Measurements from ENCODE around the gene CAMTA1. TPM values are rescaled to one million over a fixed set of nuclear protein-coding genes. Genes with fewer than 3 reads are reported as not detected.

CAMTA1 gene
- total and polyA plus RNA-seq, 4 donors = 48.1 to 140 (median 52.3) TPM

DNA sequence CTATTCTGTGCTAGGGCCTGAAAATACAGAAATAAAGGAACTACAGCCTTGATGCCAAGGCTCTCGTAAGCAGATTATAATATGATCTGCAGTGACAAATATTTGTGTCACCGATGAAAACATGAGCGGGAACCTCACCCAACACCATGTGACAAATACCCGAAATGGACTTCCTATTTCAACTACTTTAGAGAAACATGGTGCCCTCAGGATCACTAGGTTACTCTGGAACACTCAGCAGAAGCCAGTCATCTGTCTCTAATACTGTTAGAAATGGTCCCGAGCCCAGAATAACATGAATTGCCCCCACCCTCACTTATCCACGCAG is 985.4 kb downstream of the CAMTA1 start:
- H3K4me3 ChIP-seq = peak overlapping the region; percentile 54
- H3K36me3 ChIP-seq (ENCODE audit: control insufficient read depth in 4 of 4, insufficient read depth in 4 of 4, low read length in 4 of 4) = peaks cover 3 to 5% (median 4%) of the 10 kb centered on the region in 4 donors
- H3K9me3 ChIP-seq (ENCODE audit: control insufficient read depth in 4 of 4, insufficient read depth in 3 of 4, low read length in 3 of 4) = no peaks in the 10 kb centered on the region
- peak overlapping the region; percentile 93 to 98 for H3K27ac ChIP-seq (ENCODE audit: low read depth in 1 of 2, low read length in 1 of 2)
- 2 to 6% methylated on average over 6 of the region's 6 CpGs for WGBS, 2 donors
- H3K9ac ChIP-seq (ENCODE audit: insufficient read depth in 1 of 2, low read length in 2 of 2) = peak overlapping the region in 1 of 2 donors; percentile 24
- H3K4me1 ChIP-seq (ENCODE audit: control insufficient read depth in 5 of 5, insufficient read depth in 5 of 5, low read length in 5 of 5) = peaks cover 3 to 12% (median 5%) of the 10 kb centered on the region in 5 donors
- TF ChIP-seq, protein P1, sequence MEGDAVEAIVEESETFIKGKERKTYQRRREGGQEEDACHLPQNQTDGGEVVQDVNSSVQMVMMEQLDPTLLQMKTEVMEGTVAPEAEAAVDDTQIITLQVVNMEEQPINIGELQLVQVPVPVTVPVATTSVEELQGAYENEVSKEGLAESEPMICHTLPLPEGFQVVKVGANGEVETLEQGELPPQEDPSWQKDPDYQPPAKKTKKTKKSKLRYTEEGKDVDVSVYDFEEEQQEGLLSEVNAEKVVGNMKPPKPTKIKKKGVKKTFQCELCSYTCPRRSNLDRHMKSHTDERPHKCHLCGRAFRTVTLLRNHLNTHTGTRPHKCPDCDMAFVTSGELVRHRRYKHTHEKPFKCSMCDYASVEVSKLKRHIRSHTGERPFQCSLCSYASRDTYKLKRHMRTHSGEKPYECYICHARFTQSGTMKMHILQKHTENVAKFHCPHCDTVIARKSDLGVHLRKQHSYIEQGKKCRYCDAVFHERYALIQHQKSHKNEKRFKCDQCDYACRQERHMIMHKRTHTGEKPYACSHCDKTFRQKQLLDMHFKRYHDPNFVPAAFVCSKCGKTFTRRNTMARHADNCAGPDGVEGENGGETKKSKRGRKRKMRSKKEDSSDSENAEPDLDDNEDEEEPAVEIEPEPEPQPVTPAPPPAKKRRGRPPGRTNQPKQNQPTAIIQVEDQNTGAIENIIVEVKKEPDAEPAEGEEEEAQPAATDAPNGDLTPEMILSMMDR (IDR thresholded peaks at IDR 0.05; ENCODE audit: control extremely low read depth, extremely low read depth) = no peak
- no peaks in the 10 kb centered on the region for H3K27me3 ChIP-seq (ENCODE audit: control insufficient read depth in 3 of 3, insufficient read depth in 3 of 3, low read length in 2 of 3)
- no peak for DNase-seq
- peak; percentile 12 for ATAC-seq (ENCODE audit: insufficient read depth, low FRiP score)

DNA sequence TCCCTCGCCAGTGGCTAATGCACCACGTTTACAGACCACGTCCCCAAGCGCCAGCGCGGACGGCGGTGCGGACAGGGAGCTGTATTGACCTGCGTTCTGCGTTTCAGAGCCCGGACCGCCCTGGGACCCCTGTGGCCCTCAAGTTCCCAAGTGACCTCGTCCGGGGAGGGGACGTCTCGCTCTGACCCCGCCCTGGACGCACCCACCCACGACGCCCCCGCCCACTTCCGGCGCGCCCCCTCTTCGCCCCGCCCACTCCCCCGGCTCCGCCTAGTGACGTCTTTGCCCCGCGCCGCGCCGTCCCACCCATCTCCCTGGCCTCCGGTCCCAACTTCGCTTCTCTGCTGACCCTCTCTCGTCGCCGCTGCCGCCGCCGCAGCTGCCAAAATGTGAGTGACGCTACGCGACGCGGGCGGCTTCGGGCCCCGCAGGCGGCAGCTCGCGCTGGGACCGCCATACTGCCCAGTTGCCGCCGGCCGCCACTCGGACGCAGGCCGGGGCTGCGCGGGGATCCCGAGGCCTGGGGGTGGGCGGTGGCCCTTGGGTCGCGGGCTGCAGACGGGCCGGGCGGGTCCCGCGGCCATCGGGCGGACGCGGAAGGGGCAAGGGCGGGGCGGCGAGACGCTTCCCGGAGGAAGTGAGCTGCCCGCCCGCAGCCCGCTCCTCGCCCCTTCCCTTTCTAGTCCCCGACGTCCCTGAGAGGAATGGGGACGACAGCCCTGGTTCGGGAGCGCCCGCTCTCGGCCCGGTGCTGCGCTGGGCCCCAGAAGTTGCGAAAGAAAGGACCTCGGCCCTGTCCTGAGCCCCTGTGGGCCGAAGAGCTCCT is 986.0 kb downstream of the CAMTA1 start, which contains the start of gene VAMP3:
TSS of gene VAMP3 (plus strand) at position 300 of the 826 bp plus-strand sequence. CDS start at position 388, 88 bp downstream.
- 1% methylated on average over 55 to 97 of the region's 97 CpGs for WGBS, 2 donors
- Histone ChIP-seq H3K9me3 (ENCODE audit: control insufficient read depth in 4 of 4, insufficient read depth in 3 of 4, low read length in 3 of 4) (no peaks in the 10 kb centered on the region), H3K4me3 (peak within 1 kb of the TSS; percentile 95), H3K9ac (ENCODE audit: insufficient read depth in 1 of 2, low read length in 2 of 2) (peak within 1 kb of the TSS; percentile 63 to 76), H3K4me1 (ENCODE audit: control insufficient read depth in 5 of 5, insufficient read depth in 5 of 5, low read length in 5 of 5) (peaks cover 3 to 12% (median 5%) of the 10 kb centered on the region in 5 donors), H3K36me3 (ENCODE audit: control insufficient read depth in 4 of 4, insufficient read depth in 4 of 4, low read length in 4 of 4) (peaks cover 3 to 5% (median 4%) of the 10 kb centered on the region in 4 donors), H3K27me3 (ENCODE audit: control insufficient read depth in 3 of 3, insufficient read depth in 3 of 3, low read length in 2 of 3) (no peaks in the 10 kb centered on the region), H3K27ac (ENCODE audit: low read depth in 1 of 2, low read length in 1 of 2) (peak within 1 kb of the TSS; percentile 98 to 99)
- ATAC-seq (ENCODE audit: insufficient read depth, low FRiP score) (peak; percentile 98), DNase-seq (peak; percentile 85 to 92 (median 89))
- TF ChIP-seq, protein P1 (IDR thresholded peaks at IDR 0.05; ENCODE audit: control extremely low read depth, extremely low read depth) = no peak

DNA sequence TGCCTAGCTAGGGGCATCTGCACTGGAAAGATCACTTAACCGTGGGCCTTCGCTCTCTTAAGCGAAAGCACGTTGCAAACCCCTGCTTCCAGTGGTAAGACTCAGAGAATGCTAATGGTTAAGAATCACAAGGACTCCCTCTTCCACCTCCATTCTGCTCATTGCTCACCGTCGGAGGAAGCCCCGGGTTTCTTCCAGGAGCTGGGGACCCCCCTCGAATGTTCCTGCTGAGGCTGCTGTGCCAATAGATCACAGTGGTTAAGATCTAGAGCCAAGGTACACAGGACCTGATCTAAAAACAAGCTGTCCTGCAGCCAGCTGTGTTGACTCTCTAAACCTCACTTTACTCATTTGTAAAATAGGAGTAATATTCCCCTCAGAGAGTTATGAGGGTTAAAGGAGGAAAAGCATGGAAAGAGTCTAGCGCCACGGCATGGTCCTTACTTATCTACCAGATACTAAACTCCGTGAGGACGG is 986.6 kb downstream of the CAMTA1 start:
- ATAC-seq (ENCODE audit: insufficient read depth, low FRiP score) = no peak
- Histone ChIP-seq H3K4me3 (peak overlapping the region; percentile 95), H3K27me3 (ENCODE audit: control insufficient read depth in 3 of 3, insufficient read depth in 3 of 3, low read length in 2 of 3) (no peaks in the 10 kb centered on the region), H3K9me3 (ENCODE audit: control insufficient read depth in 4 of 4, insufficient read depth in 3 of 4, low read length in 3 of 4) (no peaks in the 10 kb centered on the region), H3K9ac (ENCODE audit: insufficient read depth in 1 of 2, low read length in 2 of 2) (peak overlapping the region; percentile 63 to 76), H3K27ac (ENCODE audit: low read depth in 1 of 2, low read length in 1 of 2) (peak overlapping the region; percentile 96 to 99), H3K4me1 (ENCODE audit: control insufficient read depth in 5 of 5, insufficient read depth in 5 of 5, low read length in 5 of 5) (peaks cover 2 to 15% (median 5%) of the 10 kb centered on the region in 5 donors), H3K36me3 (ENCODE audit: control insufficient read depth in 4 of 4, insufficient read depth in 4 of 4, low read length in 4 of 4) (peaks cover 3 to 5% (median 4%) of the 10 kb centered on the region in 4 donors)
- TF ChIP-seq, protein P1 (IDR thresholded peaks at IDR 0.05; ENCODE audit: control extremely low read depth, extremely low read depth) = no peak
- DNase-seq = no peak
- 16 to 22% methylated on average over 12 of the region's 12 CpGs for WGBS, 2 donors

Measured in lung (tissue), 12 donors.